Stimulated activated CD4-positive, alpha-beta T cell treated with anti-CD3 and anti-CD28 coated beads, Interleukin-12 subunit alpha, Interleukin-12 subunit beta, amount 100 ng/mL, for 4 hours (primary cell): ENCODE data around the gene SNX3.

Experiments used
- DNase-seq: peaks from one replicate; pipeline ENCODE4 v3.0.0-alpha.2; 2020

Gene SNX3

GRCh38 chr6:108203189-108204112, 57.4 kb downstream of the SNX3 start:
- DNase-seq: no peak

GRCh38 chr6:108200631-108201030, 60.2 kb downstream of the SNX3 start:
- no peak for DNase-seq

GRCh38 chr6:108200186-108200585, 60.7 kb downstream of the SNX3 start:
- no peak for DNase-seq

GRCh38 chr6:108198761-108199498, 61.9 kb downstream of the SNX3 start:
- no peak for DNase-seq

- no peak for DNase-seq
Measured at GRCh38 chr6:108195209-108195608, 65.6 kb downstream of the SNX3 start.

- DNase-seq: no peak
Measured at GRCh38 chr6:108194503-108194902, 66.3 kb downstream of the SNX3 start.

GRCh38 chr6:108193835-108194234, 67.0 kb downstream of the SNX3 start:
- DNase-seq: no peak

- DNase-seq: no peak
Measured at GRCh38 chr6:108193131-108193530, 67.7 kb downstream of the SNX3 start.

- DNase-seq: no peak
Measured at GRCh38 chr6:108187519-108187918, 73.3 kb downstream of the SNX3 start.

- DNase-seq: no peak
Measured at GRCh38 chr6:108186226-108186625, 74.6 kb downstream of the SNX3 start.

- DNase-seq: no peak
Measured at GRCh38 chr6:108180776-108181175, 80.1 kb downstream of the SNX3 start.

GRCh38 chr6:108180266-108180665, 80.6 kb downstream of the SNX3 start:
- DNase-seq: no peak

- no peak for DNase-seq
Measured at GRCh38 chr6:108179741-108180140, 81.1 kb downstream of the SNX3 start.

- DNase-seq: no peak
Measured at GRCh38 chr6:108176281-108177089, 84.4 kb downstream of the SNX3 start.

- no peak for DNase-seq
Measured at GRCh38 chr6:108175592-108176279, 85.1 kb downstream of the SNX3 start.

- DNase-seq: no peak
Measured at GRCh38 chr6:108175176-108175591, 85.7 kb downstream of the SNX3 start.

GRCh38 chr6:108174371-108175175, 86.3 kb downstream of the SNX3 start:
- DNase-seq: no peak

GRCh38 chr6:108171918-108172516, 88.8 kb downstream of the SNX3 start:
- DNase-seq: no peak

GRCh38 chr6:108171291-108171917, 89.4 kb downstream of the SNX3 start:
- no peak for DNase-seq
